HG02798 (cell line): ENCODE data around the gene DNAH14.

Source experiments
- ATAC-seq: cut with Tn5 transposase; IDR thresholded peaks from one replicate; pipeline ENCODE4 v1.9.1; 2021; ENCODE audit warnings: mild to moderate bottlenecking; ENCODE audit not compliant: unreplicated experiment, poor library complexity

Gene DNAH14

GRCh38 chr1:225422795-225423517 is 493.5 kb downstream of the DNAH14 start:
- ATAC-seq, result no peak

DNA sequence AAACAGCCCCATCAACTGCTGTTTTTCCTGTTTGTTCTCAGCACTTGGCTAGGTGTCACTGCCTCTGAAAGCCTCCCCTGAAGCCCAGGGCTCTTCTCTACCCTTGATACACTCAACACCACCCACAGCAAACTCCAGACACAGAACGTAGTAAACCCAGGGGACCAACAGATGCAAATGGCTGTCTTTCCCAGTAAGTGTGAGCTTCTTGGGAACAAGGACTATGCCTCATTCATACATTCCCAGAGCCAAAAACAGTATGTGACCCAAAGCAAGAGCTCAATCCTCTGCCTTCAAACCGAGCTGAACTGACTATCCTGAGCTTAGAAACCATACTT is 494.0 kb downstream of the DNAH14 start:
- no peak for ATAC-seq

DNA sequence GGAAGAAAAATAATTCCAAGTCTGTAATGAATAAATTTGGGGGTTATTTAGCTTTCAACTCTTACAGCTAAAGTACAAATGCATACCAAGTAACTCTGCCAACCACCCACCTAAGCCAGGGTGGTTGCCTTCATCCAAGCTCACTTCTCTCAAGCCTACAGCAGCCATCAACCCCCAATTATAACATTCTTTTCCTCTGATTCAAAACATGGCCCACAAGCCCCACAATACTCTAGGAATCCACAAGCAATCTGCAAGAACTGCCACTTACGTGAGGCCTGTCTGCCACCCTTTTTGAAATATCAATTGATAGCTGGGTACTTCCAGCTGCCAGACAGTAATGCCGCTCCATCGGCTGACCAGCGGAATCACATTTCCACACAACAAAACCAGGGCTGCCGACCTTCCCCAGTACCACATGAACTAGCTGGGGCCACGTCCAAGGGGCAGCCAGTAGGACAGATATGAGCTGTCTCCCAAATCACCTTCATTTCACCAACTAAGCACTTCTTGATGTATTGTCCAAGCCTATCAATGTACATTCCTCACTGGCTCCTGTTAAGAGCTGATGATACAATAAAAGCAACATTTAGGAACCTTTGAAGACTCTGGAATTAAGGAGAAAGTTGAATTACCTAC is 495.2 kb downstream of the DNAH14 start:
- ATAC-seq, result no peak

DNA sequence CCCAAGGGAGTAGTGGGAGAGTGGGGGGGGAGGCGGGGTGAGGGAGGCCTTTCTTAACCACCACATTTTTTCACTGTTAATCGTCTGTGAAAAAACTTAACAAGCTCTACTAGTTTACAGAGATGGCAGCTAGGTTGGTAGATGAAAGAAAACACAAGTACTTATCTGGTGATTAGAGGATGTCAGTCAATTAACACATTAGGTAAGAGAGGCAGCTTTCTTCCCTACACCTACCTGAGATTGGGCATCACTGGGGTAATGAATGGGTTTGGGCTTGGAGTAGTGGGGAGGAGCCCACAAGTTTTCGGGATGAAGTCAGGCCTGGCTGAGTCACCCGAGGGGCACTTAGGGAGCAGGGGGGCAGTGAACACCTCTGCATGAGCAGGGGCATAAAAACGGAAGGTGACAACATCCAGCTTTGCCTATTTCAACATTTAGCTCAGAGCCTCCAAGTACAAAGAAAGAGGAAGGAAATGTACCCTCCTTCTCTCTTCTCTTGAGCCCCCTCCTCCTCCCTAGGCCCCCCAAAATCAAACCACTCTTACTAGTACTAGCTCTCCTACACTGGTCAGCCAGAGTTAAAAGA is 495.8 kb downstream of the DNAH14 start:
- no peak for ATAC-seq

DNA sequence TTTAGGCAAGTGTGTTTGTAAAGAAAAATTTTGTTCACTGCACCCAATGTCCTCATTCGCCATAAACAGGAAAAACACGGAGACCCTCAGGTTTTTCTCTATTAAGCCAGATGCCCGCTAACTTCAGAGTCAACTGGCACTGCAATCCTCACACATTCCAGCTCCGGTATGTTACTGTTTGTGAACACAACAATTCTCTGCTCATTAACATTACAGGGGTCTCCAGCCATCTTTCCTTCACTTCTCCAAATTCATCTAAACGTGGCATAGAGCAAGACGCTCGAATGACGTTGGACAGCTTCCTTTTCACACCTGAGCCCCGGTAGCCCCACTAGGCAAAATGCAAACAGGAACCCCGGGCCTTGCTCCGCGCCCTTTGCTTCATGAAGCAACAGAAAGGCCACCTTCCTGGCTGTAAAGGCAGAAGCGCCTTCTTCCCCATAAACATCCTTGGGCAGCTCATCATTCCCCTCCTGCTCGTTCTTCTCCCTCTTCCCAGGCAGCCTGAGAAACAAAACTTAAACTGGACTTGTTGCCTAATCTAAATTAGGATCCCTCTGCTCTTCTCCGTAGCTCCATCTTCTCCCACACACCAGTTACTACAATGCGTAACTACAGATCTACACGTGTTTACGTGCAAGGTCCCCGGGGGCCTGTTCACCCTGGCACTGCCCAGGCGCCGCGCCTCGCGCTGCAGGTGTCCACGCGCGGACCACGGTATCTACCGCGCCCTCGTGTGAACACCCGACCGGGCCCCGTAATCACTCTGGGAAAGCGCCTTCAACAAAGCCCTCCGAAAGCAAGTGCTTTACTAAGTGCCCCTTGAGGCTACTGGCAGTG is 497.1 kb downstream of the DNAH14 start:
- peak; percentile 14 for ATAC-seq

DNA sequence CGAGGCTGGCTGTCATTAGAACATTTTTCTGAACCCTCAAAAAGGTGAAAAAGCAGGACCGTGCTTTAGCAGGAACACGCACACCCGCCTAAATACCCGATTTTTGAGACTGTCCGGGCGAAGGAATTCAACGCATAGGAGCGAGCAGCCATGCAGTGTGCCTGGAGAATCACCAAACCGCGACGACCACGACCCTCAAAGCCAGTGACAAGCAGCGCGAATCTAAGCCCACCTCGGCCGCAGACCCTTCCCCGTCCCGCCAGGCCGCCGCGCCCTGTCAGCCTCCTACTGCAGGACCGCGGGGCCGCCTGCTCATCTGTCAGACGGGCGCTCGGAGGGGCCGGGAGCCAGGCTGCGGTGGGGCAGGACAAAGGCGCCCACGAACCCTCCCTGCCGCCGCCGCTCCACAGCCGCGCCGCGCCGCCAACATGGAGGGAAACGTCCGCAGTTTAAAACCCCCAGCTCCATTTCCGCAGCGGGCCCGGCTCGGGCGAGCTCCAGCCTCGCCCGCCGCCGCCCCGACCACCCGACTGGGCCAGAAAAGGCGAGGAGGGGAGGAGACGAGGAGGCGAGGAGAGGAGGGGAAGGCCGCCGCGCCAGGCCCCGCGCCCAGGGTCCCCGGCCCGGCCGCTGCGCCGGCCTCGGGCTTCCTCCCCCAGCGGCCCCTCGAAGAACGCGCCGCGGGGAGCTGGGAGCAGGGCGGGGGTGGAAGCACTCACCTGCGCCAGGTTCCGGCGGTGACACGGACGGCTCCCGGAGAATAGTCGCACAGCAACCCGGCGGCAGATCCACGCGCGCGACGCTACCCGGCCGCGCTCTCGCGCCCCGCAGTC is 498.0 kb downstream of the DNAH14 start, which contains the start of gene LBR:
Gene LBR, minus strand, starts transcription at position 804 of the 833 bp plus-strand sequence. CDS start 3,963 bp downstream, outside the sequence.
- peak; percentile 34 for ATAC-seq

DNA sequence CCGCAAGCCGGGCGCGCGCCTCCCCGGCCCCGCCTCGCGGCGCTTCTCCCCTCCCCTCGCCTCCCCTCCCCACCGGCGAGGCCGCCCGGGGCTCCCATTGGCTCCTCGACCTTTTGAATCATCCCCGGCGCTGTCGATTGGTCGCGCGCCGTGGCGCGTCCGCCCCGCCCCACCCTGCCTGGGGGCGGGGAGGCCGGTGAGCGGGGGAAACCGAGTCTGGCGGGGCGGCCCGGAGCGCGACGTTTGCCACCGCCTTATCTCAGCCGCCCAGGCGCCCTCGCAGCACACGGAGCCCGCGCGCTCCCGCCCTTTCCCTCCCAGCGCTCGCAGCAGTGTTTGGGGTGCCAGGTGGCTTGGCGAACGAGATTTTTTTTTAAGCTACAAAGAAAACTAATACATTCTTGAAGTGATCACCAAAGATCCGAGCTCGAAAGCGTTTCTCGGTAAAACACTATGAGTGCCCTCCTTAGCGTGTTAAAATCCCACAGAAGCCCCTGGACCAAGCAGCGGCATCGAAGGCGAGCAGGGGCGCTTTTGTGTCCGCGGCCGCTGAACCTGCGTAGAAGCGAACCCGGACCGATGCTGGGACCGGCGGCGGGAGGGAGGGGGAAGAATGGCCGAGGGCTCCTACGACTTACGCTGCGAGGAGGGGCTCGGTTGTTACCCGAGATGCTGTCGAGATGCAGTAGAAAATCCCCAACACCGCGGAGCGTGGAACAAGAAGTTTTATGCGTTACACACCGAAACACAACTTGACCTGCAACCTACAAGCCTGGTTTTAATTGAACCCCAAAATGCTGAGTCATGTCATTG is 498.8 kb downstream of the DNAH14 start:
- ATAC-seq, result peak; percentile 94

DNA sequence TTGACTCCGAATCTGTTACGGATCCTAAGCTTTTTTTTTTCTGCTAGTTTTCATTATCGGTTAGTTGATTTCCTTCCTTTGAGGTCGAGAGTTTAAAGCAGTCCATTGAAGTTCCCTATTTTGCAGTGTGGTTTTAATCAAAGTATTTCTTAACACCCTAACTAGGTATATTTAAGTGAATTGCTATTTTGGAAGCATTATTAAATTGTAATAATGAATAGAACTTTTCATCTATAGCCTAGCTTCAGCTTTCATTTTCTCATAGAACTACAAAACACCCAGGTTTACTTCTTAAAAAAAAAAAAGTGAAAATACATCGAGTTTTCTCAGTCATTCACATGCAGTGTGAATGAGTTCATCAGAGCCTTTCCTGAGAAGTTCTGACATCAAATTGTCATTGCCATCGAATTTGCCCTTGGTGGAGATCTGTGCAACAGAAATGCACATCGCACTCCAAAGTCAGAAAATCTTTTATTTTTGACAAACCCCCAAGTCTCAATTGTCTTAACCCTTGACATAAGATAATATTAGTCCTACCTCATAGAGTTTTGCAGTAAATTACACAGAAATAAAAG is 499.5 kb downstream of the DNAH14 start:
- ATAC-seq, result no peak

DNA sequence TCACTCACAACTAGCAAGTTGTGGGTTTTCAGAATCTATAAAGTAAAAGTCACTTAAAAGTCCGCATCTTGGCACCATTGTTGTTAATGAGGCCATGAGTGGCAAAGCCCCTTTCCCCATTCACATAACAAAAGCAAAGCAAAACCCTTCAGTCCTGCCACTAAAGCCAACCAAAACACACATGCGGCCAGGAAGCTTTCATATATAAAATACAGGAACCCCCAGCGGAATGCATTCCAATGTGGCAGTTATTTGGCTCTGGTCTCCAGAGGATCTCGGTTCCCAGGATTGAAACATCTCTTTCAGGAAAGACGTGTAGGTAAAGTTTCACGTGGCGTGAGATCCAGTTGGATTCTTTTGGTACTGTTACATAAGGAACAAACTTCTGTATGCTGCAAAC is 500.8 kb downstream of the DNAH14 start:
- ATAC-seq, result no peak

GRCh38 chr1:225431081-225431863 is 501.8 kb downstream of the DNAH14 start:
- ATAC-seq, result no peak

DNA sequence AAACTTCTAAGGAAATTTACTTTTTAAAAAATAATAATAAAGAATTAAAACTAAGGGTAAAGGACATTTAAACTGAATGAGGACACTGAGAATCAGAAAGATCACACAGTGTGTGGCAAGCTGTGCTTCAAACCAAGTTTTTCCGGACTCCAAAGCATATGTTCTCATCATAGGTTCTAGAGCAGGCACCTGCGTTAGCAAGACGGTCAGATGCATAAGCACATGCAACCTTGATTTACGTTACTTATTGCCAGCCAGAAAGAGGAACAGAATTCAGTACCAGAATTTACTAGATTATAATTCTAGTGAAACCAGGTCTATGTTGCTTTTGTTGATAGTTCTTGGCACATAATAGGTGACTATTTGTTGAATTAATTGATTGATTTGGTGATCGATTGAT is 504.6 kb downstream of the DNAH14 start:
- no peak for ATAC-seq

- no peak for ATAC-seq
Measured at GRCh38 chr1:225435076-225435475, 505.6 kb downstream of the DNAH14 start.

DNA sequence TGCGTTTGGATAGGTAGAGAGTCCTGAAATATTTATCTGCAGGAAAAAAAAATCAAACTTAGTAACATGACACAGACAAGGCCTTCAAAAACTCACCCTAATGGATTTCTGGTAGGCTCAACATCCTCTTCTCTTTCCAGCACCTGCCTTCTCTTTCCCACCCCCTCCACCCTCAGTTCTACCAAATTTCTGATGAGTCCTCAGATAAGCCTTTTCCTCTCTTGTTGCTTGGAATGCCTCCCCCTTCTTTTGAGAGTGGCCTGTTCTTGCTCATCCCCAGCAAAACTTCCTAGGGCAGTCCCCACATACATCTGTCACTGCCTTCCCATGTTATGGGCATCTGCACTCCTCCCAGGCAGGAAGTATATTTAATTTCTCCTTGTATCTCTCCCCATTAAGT is 506.0 kb downstream of the DNAH14 start:
- peak; percentile 10 for ATAC-seq

GRCh38 chr1:225435957-225436392 is 506.5 kb downstream of the DNAH14 start:
- ATAC-seq, result peak; percentile 65

GRCh38 chr1:225437710-225438437 is 508.4 kb downstream of the DNAH14 start:
- ATAC-seq, result no peak

DNA sequence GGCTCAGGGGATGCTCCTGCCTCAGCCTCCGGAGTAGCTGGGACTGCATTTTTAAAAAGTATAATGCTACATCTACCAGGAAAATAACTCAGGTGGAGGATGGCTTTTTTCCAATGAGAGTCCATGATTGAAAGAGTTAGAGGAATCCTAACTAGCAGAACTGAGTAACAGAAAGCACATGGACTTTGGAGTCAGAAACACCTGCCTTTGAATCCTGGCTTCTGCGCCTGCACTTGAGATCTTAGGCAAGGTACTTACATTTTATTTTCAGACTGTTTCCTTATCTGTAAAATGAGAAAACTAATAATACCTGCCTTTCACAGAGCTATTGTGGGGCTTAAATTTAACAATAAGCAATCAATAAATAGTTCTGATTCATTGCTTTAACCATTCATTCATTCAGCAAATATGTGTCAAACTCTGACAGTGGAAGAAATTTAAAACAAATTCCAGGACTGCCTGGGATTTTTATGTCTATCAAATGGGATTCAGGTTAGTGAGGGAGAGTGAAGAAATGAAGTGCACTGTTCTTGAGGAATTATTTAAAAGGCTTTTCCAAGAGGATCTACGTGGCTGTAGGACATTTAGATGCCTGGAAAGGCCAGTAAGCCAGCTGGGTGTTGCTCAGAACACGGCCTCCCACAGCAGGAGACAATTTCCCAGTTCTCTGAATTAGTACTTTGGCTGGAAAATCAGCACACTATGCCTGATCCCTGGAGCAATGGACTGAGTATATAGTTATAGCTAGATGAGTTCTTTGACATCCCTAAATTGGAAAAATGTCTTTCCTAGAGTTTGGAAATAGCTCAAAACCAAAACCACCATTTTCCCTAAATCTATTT is 511.1 kb downstream of the DNAH14 start:
- no peak for ATAC-seq
